ENCODE data around the gene RAB37.

Gene RAB37

DNA sequence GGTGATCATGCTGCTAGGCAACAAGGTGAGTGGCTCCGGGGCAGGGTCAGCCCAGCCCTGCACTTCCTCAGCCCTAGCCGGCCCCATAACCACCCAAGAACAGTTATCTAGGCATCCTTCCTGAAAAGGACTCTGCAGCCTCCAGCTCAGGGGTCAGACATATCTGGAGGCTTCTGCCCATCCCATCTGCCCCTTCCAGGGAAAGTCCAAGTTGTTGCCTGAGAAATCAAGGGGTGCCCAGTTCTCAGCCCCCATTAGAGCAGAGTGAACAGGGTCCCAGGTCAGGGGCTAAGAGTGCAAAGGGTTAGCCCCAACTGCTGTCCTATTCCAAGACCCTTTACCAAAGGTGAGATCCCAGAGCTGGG is 7.3 kb downstream of the RAB37 start:
- H3K4me3 ChIP-seq (ENCODE audit: low read depth, low read length), result no peak overlapping the region
- H3K4me2 ChIP-seq (ENCODE audit: low read length), result no peak overlapping the region
- H3K79me2 ChIP-seq, result peaks cover 7% of the 10 kb centered on the region
- H3K4me1 ChIP-seq, result peaks cover 14% of the 10 kb centered on the region
- TF ChIP-seq, protein P1, sequence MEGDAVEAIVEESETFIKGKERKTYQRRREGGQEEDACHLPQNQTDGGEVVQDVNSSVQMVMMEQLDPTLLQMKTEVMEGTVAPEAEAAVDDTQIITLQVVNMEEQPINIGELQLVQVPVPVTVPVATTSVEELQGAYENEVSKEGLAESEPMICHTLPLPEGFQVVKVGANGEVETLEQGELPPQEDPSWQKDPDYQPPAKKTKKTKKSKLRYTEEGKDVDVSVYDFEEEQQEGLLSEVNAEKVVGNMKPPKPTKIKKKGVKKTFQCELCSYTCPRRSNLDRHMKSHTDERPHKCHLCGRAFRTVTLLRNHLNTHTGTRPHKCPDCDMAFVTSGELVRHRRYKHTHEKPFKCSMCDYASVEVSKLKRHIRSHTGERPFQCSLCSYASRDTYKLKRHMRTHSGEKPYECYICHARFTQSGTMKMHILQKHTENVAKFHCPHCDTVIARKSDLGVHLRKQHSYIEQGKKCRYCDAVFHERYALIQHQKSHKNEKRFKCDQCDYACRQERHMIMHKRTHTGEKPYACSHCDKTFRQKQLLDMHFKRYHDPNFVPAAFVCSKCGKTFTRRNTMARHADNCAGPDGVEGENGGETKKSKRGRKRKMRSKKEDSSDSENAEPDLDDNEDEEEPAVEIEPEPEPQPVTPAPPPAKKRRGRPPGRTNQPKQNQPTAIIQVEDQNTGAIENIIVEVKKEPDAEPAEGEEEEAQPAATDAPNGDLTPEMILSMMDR (IDR thresholded peaks at IDR 0.05), result no peak
- H3K27ac ChIP-seq, result peak overlapping the region; percentile 27
- H2AFZ ChIP-seq, result peak overlapping the region; percentile 85
- no peaks in the 10 kb centered on the region for H3K27me3 ChIP-seq (ENCODE audit: control insufficient read depth, insufficient read depth, low read length)
- no peaks in the 10 kb centered on the region for H3K9me3 ChIP-seq (ENCODE audit: control insufficient read depth, low read length)
- H3K9ac ChIP-seq, result no peak overlapping the region
- H3K36me3 ChIP-seq (ENCODE audit: control insufficient read depth, insufficient read depth, low read length), result no peaks in the 10 kb centered on the region

DNA sequence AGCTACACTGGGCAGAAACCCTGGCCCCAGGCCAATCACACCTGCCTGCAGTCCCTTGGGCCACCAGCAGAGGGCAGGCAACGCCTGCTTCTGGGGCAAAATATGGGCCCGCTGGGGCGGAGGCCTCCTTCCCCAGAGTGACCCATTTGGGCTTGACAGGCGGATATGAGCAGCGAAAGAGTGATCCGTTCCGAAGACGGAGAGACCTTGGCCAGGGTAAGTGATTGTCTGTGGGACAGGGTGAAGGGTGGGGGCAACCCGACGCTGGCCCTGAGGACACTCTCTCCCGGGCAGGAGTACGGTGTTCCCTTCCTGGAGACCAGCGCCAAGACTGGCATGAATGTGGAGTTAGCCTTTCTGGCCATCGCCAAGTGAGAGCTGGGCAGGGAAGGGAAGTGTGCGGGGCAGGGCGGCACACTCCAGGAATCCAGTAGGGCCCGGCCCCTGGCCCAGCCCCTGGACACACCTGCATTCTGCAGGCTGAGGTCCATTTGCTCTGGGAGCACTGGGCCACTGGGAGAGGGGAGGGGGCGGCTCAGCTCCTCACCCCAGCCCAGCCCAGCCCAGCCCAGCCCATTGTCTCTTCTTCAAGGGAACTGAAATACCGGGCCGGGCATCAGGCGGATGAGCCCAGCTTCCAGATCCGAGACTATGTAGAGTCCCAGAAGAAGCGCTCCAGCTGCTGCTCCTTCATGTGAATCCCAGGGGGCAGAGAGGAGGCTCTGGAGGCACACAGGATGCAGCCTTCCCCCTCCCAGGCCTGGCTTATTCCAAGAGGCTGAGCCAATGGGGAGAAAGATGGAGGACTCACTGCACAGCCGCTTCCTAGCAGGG is 7.9 kb downstream of the RAB37 start:
- Histone ChIP-seq H3K27ac (peak overlapping the region; percentile 27), H3K36me3 (ENCODE audit: control insufficient read depth, insufficient read depth, low read length) (no peaks in the 10 kb centered on the region), H3K27me3 (ENCODE audit: control insufficient read depth, insufficient read depth, low read length) (no peaks in the 10 kb centered on the region), H3K9ac (no peak overlapping the region), H3K79me2 (peaks cover 7% of the 10 kb centered on the region), H3K4me3 (ENCODE audit: low read depth, low read length) (no peak overlapping the region), H3K4me2 (ENCODE audit: low read length) (peak overlapping the region; percentile 58), H2AFZ (peak overlapping the region; percentile 85), H3K9me3 (ENCODE audit: control insufficient read depth, low read length) (no peaks in the 10 kb centered on the region), H3K4me1 (peaks cover 14% of the 10 kb centered on the region)
- TF ChIP-seq, protein P1 (IDR thresholded peaks at IDR 0.05), result peak; percentile 100

DNA sequence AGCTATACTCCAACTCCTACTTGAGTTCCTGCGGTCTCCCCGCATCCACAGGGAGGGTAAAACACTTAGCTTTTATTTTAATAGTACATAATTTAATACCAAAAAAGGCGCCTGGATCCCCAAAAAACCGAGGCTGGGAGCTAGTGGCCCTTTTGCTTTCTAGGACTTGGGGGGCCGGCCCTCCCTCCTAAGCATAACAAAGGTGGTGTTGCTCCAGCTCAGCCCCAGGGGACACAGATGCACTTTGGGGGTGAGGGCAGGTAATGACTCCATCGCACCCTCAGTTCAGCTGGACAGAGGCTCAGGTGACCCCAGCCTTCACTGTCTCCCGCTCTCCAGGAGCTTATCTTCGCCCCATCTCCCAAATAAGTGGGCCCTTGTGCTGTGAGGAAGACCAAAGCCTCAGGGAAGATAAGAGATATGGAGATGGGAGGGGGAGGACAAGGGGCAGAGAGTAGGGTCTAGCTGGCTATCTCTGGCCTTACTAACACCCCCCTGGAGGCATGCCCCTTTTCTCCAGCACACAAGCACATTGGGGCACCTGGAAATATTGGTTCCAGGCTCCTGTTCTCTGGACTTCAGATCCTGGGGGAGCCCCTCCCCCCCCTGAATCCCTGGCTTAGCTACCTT is 8.6 kb downstream of the RAB37 start:
- Histone ChIP-seq H2AFZ (no peak overlapping the region), H3K4me2 (ENCODE audit: low read length) (no peak overlapping the region), H3K9me3 (ENCODE audit: control insufficient read depth, low read length) (no peaks in the 10 kb centered on the region), H3K4me3 (ENCODE audit: low read depth, low read length) (no peak overlapping the region), H3K9ac (no peak overlapping the region), H3K27ac (no peak overlapping the region), H3K36me3 (ENCODE audit: control insufficient read depth, insufficient read depth, low read length) (no peaks in the 10 kb centered on the region), H3K79me2 (peaks cover 12% of the 10 kb centered on the region), H3K27me3 (ENCODE audit: control insufficient read depth, insufficient read depth, low read length) (no peaks in the 10 kb centered on the region), H3K4me1 (peaks cover 14% of the 10 kb centered on the region)
- TF ChIP-seq, protein P1 (IDR thresholded peaks at IDR 0.05), result no peak

DNA sequence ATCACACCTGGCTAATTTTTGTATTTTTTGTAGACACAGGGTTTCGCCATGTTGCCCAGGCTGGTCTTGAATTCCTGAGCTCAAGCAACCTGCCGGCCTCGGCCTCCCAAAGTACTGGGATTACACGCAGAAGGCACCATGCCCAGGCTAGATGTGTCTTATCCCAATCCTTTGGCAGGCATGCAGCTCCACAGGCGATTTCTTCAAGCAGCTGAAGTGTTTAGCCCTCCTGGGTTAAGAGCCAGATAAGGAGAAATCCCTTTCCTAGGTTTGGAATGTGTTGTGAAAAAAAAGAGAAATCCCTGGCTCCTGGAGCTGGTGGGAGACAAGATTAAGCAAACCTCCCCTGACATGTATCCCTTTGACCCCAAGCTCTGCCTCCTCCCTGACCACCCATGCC is 9.3 kb downstream of the RAB37 start:
- no peak overlapping the region for H3K4me3 ChIP-seq (ENCODE audit: low read depth, low read length)
- H3K9ac ChIP-seq, result no peak overlapping the region
- H3K4me2 ChIP-seq (ENCODE audit: low read length), result no peak overlapping the region
- no peaks in the 10 kb centered on the region for H3K27me3 ChIP-seq (ENCODE audit: control insufficient read depth, insufficient read depth, low read length)
- H3K36me3 ChIP-seq (ENCODE audit: control insufficient read depth, insufficient read depth, low read length), result no peaks in the 10 kb centered on the region
- H3K79me2 ChIP-seq, result peaks cover 19% of the 10 kb centered on the region
- no peak overlapping the region for H2AFZ ChIP-seq
- H3K9me3 ChIP-seq (ENCODE audit: control insufficient read depth, low read length), result no peaks in the 10 kb centered on the region
- H3K4me1 ChIP-seq, result peaks cover 16% of the 10 kb centered on the region
- peak overlapping the region; percentile 36 for H3K27ac ChIP-seq
- TF ChIP-seq, protein P1 (IDR thresholded peaks at IDR 0.05), result no peak

Measured in parathyroid adenoma (tissue), 2 donors.